Esophagus muscularis mucosa (tissue), 4 donors: Measurements from ENCODE around the gene CRKL. TPM values are rescaled to one million over a fixed set of nuclear protein-coding genes. Genes with fewer than 3 reads are reported as not detected.

ENCODE experiments used
- DNase-seq: peaks from one replicate; pipeline ENCODE4 v3.0.0-alpha.2; 2017; ENCODE audit errors: extremely low spot score
- H3K27ac ChIP-seq, 4 donors: fragments of 200-600 bp; sonication (generic); replicated peaks in 1 of 4; 1 replicate in 3 of 4; 2 replicates in 1 of 4; pipeline ENCODE4 v1.5.1; 2016 to 2019; ENCODE audit warnings: mild to moderate bottlenecking in 1 of 4
- H3K27me3 ChIP-seq, 4 donors: fragments of 200-600 bp; sonication (generic); one replicate each; pipeline versions ENCODE4 v1.5.1 to v1.6.0; 2016 to 2019
- H3K36me3 ChIP-seq, 4 donors: fragments of 200-600 bp; sonication (generic); one replicate each; pipeline ENCODE4 v1.5.1; 2016 to 2019
- H3K4me1 ChIP-seq, 4 donors: fragments of 200-600 bp; sonication (generic); one replicate each; pipeline ENCODE4 v1.5.1; 2016 to 2019
- H3K4me3 ChIP-seq, 4 donors: fragments of 200-600 bp; sonication (generic); 1 replicate in 2 of 4; 2 replicates in 2 of 4; pipeline ENCODE4 v1.5.1; 2016 to 2019; ENCODE audit warnings: mild to moderate bottlenecking in 4 of 4, moderate library complexity in 1 of 4
- H3K9me3 ChIP-seq, 4 donors: fragments of 200-600 bp; sonication (generic); 1 replicate in 3 of 4; 2 replicates in 1 of 4; pipeline ENCODE4 v1.5.1; 2016 to 2019
- EP300 ChIP-seq: sonication (generic); formaldehyde crosslinking; IDR thresholded peaks from one replicate; pipeline ENCODE4 v1.6.1; 2017; ENCODE audit warnings: antibody characterized with exemption
- POLR2A ChIP-seq: fragments of 450-650 bp; IDR thresholded peaks from one replicate; pipeline ENCODE4 v1.6.1; 2017; ENCODE audit warnings: antibody characterized with exemption, moderate library complexity, mild to moderate bottlenecking, low read depth
- POLR2AphosphoS5 ChIP-seq, 2 donors: sonication (generic); formaldehyde crosslinking; IDR thresholded peaks; one replicate each; pipeline ENCODE4 v1.6.1; 2017; ENCODE audit warnings: antibody characterized with exemption in 2 of 2
- WGBS: methylation state at CpG from one replicate; pipeline ENCODE4 v1.1.5; 2018; 5-methylcytosine and 5-hydroxymethylcytosine counted together
- intact Hi-C: fragments of 100-400 bp; cut with DNase I; formaldehyde crosslinking; loops from one replicate; pipeline ENCODE4 v1.15.1; 2023
- total RNA-seq, 4 donors: library from RNA; depleted of rRNA; stranded (reverse); fragments of >200 nt; gene quantifications; one replicate each; pipeline versions ENCODE4 v1.1.0 to v1.2.1, GENCODE V29; 2016
- TF ChIP-seq, protein P1 (sequence below), 3 experiments: fragments of 200-600 bp in 2 of 3; fragments of 450-650 bp in 1 of 3; sonication (generic) in 2 of 3; IDR thresholded peaks; one replicate each; pipeline ENCODE4 v1.5.1; 2017 to 2019; ENCODE audit warnings: antibody characterized with exemption in 3 of 3, mild to moderate bottlenecking in 2 of 3, moderate library complexity in 1 of 3

CRKL gene
- total RNA-seq, 4 donors from 2014 or later, result 34.9 to 56.2 (median 47.9) TPM

DNA sequence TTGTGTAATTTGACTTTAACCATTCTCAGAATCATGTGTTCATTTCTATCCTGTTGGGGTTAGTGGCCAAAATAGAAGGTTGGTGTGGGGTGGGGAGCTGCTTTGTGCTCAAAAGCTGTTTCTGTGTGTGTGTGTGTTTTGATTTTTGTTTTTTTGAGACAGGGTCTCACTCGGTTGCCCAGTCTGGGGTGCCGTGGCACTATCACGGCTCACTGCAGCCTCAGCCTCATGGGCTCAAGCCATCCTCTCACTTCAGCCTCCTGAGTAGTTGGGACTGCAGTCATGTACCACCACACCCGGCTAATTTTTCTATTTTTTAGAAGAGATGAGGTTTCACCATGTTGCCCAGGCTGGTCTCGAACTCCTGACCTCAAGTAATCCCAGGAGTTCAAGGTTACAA, 31.8 kb downstream of the CRKL start:
- no peak overlapping the region for H3K4me3 ChIP-seq
- no peak for TF ChIP-seq POLR2AphosphoS5 (IDR thresholded peaks at IDR 0.05)
- TF ChIP-seq, protein P1, sequence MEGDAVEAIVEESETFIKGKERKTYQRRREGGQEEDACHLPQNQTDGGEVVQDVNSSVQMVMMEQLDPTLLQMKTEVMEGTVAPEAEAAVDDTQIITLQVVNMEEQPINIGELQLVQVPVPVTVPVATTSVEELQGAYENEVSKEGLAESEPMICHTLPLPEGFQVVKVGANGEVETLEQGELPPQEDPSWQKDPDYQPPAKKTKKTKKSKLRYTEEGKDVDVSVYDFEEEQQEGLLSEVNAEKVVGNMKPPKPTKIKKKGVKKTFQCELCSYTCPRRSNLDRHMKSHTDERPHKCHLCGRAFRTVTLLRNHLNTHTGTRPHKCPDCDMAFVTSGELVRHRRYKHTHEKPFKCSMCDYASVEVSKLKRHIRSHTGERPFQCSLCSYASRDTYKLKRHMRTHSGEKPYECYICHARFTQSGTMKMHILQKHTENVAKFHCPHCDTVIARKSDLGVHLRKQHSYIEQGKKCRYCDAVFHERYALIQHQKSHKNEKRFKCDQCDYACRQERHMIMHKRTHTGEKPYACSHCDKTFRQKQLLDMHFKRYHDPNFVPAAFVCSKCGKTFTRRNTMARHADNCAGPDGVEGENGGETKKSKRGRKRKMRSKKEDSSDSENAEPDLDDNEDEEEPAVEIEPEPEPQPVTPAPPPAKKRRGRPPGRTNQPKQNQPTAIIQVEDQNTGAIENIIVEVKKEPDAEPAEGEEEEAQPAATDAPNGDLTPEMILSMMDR (IDR thresholded peaks at IDR 0.05), result no peak
- TF ChIP-seq EP300, result no peak
- no peak for TF ChIP-seq POLR2A
- 92% methylated on average over 5 of the region's 5 CpGs for WGBS
- H3K36me3 ChIP-seq, result peaks cover 14 to 44% (median 40%) of the 10 kb centered on the region in 4 donors
- DNase-seq, result no peak
- peaks cover 18 to 38% (median 20%) of the 10 kb centered on the region in 4 donors for H3K4me1 ChIP-seq
- no peaks in the 10 kb centered on the region for H3K9me3 ChIP-seq
- no peak overlapping the region for H3K27ac ChIP-seq
- intact Hi-C loops, result no loop called here
- no peaks in the 10 kb centered on the region for H3K27me3 ChIP-seq

DNA sequence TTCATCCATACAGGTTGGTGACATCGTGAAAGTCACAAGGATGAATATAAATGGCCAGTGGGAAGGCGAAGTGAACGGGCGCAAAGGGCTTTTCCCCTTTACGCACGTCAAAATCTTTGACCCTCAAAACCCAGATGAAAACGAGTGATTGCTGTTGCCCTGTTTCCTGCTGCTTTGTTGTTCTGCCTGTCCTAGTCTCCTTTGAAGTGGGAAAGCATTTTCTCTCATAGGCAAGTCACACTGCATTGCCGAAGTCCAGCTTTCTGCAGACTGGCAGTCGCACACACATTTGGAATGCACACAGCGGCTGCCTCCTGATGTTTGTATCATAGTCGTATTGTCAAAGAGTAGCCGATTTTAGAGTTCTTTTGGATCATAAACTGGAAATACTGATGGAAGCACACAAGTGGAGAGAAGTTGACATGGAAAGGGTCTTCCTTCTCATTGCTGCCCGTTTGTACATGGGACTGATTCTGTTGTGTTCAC, 32.5 kb downstream of the CRKL start:
- peaks cover 14 to 35% (median 17%) of the 10 kb centered on the region in 4 donors for H3K4me1 ChIP-seq
- intact Hi-C loops, result no loop called here
- TF ChIP-seq EP300, result no peak
- TF ChIP-seq POLR2A, result no peak
- TF ChIP-seq, protein P1 (IDR thresholded peaks at IDR 0.05), result no peak
- TF ChIP-seq POLR2AphosphoS5 (IDR thresholded peaks at IDR 0.05), result no peak

DNA sequence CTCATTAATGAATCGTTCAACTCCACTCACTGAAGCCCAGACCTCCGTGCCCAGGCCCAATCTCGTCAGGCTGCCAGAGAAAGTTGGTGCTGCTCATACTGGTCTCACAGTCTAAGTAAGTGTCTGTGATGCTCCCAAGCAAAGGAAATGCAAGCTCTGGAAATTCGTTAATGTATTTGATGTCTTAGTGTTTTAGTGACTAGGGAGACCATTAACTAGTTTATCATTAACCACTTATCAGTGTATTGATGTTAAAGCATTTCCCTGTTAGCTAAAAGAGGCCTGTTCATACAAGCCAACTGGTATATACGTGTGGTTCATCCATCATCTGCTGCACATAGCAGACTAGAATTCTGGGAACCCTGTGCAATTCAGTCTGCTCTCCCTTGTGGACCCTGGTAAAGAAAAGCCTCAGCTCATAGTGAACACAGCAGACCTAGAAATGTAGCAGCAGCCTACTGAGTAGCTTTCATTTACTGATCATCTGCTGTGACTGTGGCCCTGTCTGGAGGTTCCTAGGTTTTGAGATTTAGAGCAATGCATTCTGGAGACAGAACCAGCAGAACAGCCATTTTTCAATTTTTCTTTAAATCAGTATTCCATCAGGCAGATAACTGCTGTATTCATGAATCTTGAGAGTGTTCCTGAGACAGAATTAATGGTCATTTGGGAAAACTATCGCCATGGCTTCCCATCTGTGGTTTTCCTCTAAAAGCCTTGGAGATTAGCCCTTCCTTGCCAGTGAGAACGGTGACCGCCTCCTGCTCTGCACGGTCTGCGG, 34.1 kb downstream of the CRKL start:
- H3K9me3 ChIP-seq, result no peaks in the 10 kb centered on the region
- peaks cover under 1 to 19% (median 5%) of the 10 kb centered on the region in 4 donors for H3K4me1 ChIP-seq
- H3K4me3 ChIP-seq, result no peak overlapping the region
- no peak for DNase-seq
- H3K27ac ChIP-seq, result no peak overlapping the region
- intact Hi-C loops, result no loop called here
- H3K27me3 ChIP-seq, result no peaks in the 10 kb centered on the region
- 93% methylated on average over 10 of the region's 10 CpGs for WGBS
- peaks cover 14 to 44% (median 40%) of the 10 kb centered on the region in 4 donors for H3K36me3 ChIP-seq
- TF ChIP-seq EP300 (no peak), POLR2A (no peak), POLR2AphosphoS5 (IDR thresholded peaks at IDR 0.05) (no peak)
- TF ChIP-seq, protein P1 (IDR thresholded peaks at IDR 0.05), result no peak

More for the DNA sequence above, 32.5 kb downstream of the CRKL start:
- no peak overlapping the region for H3K4me3 ChIP-seq
- no peak for DNase-seq
- H3K9me3 ChIP-seq, result no peaks in the 10 kb centered on the region
- no peaks in the 10 kb centered on the region for H3K27me3 ChIP-seq
- peaks cover 14 to 44% (median 40%) of the 10 kb centered on the region in 4 donors for H3K36me3 ChIP-seq
- H3K27ac ChIP-seq, result no peak overlapping the region
- 83% methylated on average over 13 of the region's 13 CpGs for WGBS

DNA sequence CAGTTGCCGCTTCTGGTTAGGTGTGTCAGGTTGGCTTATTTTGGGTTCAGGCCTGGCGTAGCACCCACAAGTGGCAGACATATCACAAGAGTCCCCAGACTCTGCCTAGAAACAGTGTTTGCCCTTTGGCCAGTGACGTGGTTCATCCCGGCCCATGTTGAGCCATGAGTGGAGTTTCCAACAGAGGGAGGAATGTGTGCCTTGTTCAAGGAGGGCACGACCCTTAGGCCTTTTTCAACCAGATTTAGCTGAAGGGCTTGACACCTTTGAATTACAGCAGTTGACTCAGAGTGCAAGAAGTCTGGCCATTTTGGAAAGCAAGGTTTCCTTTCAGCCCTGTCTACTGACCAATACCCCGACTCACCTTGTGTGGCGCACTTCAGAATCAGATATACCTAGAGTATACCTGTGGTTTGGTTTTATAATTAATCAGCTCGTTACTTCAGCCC, 34.7 kb downstream of the CRKL start:
- H3K27me3 ChIP-seq, result no peaks in the 10 kb centered on the region
- 94% methylated on average over 5 of the region's 8 CpGs for WGBS
- no peak for DNase-seq
- TF ChIP-seq POLR2AphosphoS5 (IDR thresholded peaks at IDR 0.05) (no peak), POLR2A (no peak), EP300 (no peak)
- TF ChIP-seq, protein P1 (IDR thresholded peaks at IDR 0.05), result no peak
- peaks cover 3 to 20% (median 7%) of the 10 kb centered on the region in 4 donors for H3K4me1 ChIP-seq
- H3K27ac ChIP-seq, result no peak overlapping the region
- no peak overlapping the region for H3K4me3 ChIP-seq
- intact Hi-C loops, result no loop called here
- peaks cover 14 to 44% (median 40%) of the 10 kb centered on the region in 4 donors for H3K36me3 ChIP-seq
- no peaks in the 10 kb centered on the region for H3K9me3 ChIP-seq
